Measurements from ENCODE around the gene ZNF775. TPM values are rescaled to one million over a fixed set of nuclear protein-coding genes. Genes with fewer than 3 reads are reported as not detected.

Gene ZNF775
- total and polyA plus RNA-seq, 2 of the 13 experiments (the other 11 are each of a cell fraction or from before 2014, with no cell fraction given), result 3.1 to 3.2 TPM

DNA sequence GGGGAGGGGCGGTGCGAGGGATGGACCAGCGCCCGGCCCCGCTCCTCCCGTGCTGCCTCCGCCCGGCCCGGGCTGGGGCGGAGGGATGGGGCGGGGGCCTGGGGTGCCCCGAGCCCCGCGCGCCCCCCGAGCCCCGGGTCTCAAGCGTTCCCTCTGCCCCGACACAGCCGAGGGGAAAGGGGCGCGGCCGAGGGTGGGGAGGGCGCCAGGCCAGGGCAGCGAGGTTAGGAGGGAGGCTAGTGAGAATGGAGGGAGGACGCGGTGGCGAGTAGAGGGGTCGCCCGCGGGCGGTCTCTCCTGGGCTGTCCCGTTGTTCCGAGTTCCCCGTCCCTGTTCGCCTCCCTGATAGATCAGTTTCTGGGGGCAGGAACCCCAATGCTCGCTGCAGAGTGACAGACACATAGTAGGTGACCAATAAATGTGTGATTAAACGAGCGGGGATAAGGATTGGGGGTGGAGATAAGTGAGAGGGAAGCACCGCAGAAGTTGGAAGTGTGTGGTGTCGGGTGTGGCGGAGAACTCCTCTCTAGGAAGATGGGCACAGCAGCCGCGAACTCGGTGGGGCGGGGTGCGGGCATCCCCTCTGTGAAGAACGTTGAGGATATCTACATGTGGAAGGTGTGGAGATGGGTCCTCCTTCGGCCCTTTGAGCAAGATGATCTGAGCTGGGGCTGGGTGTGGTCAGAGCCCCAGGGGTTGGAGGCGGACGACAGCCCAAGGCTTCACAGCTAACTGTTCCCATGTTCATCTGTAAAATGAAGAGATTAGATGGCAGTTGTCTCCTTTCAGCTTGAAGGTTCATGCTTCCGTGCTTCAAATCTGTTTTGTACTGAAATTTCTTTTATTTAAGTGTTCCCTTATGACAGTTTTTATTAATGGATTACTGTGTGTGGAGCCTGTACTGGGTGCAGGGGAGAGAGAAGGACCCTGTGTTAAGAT lies 580 bp downstream of the ZNF775 start (continued):
- TF ChIP-seq, protein P1, sequence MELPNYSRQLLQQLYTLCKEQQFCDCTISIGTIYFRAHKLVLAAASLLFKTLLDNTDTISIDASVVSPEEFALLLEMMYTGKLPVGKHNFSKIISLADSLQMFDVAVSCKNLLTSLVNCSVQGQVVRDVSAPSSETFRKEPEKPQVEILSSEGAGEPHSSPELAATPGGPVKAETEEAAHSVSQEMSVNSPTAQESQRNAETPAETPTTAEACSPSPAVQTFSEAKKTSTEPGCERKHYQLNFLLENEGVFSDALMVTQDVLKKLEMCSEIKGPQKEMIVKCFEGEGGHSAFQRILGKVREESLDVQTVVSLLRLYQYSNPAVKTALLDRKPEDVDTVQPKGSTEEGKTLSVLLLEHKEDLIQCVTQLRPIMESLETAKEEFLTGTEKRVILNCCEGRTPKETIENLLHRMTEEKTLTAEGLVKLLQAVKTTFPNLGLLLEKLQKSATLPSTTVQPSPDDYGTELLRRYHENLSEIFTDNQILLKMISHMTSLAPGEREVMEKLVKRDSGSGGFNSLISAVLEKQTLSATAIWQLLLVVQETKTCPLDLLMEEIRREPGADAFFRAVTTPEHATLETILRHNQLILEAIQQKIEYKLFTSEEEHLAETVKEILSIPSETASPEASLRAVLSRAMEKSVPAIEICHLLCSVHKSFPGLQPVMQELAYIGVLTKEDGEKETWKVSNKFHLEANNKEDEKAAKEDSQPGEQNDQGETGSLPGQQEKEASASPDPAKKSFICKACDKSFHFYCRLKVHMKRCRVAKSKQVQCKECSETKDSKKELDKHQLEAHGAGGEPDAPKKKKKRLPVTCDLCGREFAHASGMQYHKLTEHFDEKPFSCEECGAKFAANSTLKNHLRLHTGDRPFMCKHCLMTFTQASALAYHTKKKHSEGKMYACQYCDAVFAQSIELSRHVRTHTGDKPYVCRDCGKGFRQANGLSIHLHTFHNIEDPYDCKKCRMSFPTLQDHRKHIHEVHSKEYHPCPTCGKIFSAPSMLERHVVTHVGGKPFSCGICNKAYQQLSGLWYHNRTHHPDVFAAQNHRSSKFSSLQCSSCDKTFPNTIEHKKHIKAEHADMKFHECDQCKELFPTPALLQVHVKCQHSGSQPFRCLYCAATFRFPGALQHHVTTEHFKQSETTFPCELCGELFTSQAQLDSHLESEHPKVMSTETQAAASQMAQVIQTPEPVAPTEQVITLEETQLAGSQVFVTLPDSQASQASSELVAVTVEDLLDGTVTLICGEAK (IDR thresholded peaks at IDR 0.05), result no peak
- TF ChIP-seq, protein P1 (CRISPR knock-in tag; IDR thresholded peaks at IDR 0.05), result no peak
- TF ChIP-seq, protein P2, sequence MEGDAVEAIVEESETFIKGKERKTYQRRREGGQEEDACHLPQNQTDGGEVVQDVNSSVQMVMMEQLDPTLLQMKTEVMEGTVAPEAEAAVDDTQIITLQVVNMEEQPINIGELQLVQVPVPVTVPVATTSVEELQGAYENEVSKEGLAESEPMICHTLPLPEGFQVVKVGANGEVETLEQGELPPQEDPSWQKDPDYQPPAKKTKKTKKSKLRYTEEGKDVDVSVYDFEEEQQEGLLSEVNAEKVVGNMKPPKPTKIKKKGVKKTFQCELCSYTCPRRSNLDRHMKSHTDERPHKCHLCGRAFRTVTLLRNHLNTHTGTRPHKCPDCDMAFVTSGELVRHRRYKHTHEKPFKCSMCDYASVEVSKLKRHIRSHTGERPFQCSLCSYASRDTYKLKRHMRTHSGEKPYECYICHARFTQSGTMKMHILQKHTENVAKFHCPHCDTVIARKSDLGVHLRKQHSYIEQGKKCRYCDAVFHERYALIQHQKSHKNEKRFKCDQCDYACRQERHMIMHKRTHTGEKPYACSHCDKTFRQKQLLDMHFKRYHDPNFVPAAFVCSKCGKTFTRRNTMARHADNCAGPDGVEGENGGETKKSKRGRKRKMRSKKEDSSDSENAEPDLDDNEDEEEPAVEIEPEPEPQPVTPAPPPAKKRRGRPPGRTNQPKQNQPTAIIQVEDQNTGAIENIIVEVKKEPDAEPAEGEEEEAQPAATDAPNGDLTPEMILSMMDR (CRISPR knock-in tag; IDR thresholded peaks at IDR 0.05), result peak; percentile 2; the same call in 1 of the 2 replicates
- TF ChIP-seq SRY (CRISPR knock-in tag; IDR thresholded peaks at IDR 0.05) (peak; percentile 35; the same call in 1 of the 2 replicates), ZKSCAN1 (IDR thresholded peaks at IDR 0.05; ENCODE audit: low read length) (peak; percentile 25; the same call in 1 of the 2 replicates), RXRA (CRISPR knock-in tag; IDR thresholded peaks at IDR 0.05) (0 out of 2 replicates have a peak, but pooled peaks have one; percentile 0), RBFOX2 (IDR thresholded peaks at IDR 0.05; ENCODE audit: low read depth, low read length) (peak; percentile 69), ZNF670 (CRISPR knock-in tag; IDR thresholded peaks at IDR 0.05; ENCODE audit: borderline replicate concordance) (no peak), HES4 (CRISPR knock-in tag; IDR thresholded peaks at IDR 0.05; ENCODE audit: borderline replicate concordance) (peak; percentile 53; the same call in 1 of the 2 replicates), BCL6 (CRISPR knock-in tag; IDR thresholded peaks at IDR 0.05) (0 out of 2 replicates have a peak, but pooled peaks have one; percentile 1)
- TF ChIP-seq, protein P3, sequence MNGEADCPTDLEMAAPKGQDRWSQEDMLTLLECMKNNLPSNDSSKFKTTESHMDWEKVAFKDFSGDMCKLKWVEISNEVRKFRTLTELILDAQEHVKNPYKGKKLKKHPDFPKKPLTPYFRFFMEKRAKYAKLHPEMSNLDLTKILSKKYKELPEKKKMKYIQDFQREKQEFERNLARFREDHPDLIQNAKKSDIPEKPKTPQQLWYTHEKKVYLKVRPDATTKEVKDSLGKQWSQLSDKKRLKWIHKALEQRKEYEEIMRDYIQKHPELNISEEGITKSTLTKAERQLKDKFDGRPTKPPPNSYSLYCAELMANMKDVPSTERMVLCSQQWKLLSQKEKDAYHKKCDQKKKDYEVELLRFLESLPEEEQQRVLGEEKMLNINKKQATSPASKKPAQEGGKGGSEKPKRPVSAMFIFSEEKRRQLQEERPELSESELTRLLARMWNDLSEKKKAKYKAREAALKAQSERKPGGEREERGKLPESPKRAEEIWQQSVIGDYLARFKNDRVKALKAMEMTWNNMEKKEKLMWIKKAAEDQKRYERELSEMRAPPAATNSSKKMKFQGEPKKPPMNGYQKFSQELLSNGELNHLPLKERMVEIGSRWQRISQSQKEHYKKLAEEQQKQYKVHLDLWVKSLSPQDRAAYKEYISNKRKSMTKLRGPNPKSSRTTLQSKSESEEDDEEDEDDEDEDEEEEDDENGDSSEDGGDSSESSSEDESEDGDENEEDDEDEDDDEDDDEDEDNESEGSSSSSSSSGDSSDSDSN (CRISPR knock-in tag; IDR thresholded peaks at IDR 0.05), result 0 out of 2 replicates have a peak, but pooled peaks have one; percentile 38
- TF ChIP-seq, protein P4, sequence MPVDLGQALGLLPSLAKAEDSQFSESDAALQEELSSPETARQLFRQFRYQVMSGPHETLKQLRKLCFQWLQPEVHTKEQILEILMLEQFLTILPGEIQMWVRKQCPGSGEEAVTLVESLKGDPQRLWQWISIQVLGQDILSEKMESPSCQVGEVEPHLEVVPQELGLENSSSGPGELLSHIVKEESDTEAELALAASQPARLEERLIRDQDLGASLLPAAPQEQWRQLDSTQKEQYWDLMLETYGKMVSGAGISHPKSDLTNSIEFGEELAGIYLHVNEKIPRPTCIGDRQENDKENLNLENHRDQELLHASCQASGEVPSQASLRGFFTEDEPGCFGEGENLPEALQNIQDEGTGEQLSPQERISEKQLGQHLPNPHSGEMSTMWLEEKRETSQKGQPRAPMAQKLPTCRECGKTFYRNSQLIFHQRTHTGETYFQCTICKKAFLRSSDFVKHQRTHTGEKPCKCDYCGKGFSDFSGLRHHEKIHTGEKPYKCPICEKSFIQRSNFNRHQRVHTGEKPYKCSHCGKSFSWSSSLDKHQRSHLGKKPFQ (CRISPR knock-in tag; IDR thresholded peaks at IDR 0.05; ENCODE audit: insufficient replicate concordance), result peak; percentile 14
